T-helper 1 cell treated with Interleukin-12 subunit alpha and Interleukin-12 subunit beta and Interleukin-4 antibody, amounts not matched to agents 30 ng/mL and 1 ng/mL, for 36 hours (primary cell): ENCODE data around the gene SPINK5. TPM values are rescaled to one million over a fixed set of nuclear protein-coding genes. Genes with fewer than 3 reads are reported as not detected.

Source experiments
- intact Hi-C: fragments of 100-400 bp; cut with micrococcal nuclease; formaldehyde crosslinking; loops from one replicate; pipeline ENCODE4 v1.15.1; 2024
- total RNA-seq: library from RNA; stranded (reverse); gene quantifications from 2 replicates; pipeline ENCODE4 v1.2.3, GENCODE V29; 2022

Gene SPINK5
- total RNA-seq, 1 donor from 2014 or later: not detected

GRCh38 chr5:148172377-148172776, 108.6 kb downstream of the SPINK5 start:
- intact Hi-C loops: no loop called here

GRCh38 chr5:148176480-148176879, 112.7 kb downstream of the SPINK5 start:
- intact Hi-C loops: no loop called here

DNA sequence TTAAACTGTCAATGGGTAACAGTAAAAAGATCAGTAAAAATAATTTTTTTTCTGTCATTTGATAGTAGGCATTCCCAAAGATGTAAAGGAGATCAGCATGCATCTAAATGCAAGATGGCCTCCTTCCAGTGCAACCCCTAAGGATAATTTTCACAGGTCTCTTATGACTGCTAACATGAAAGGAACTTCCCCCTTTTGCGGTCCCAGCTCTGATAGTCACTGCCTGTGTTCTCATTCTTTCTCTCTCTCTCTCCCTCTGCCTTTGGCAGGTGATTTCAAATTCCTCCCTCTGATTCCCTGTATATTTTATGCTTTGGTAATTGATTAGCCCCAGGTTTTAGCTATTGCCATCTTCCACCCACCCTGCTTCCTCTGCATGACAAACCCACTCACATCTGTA, 113.4 kb downstream of the SPINK5 start:
- intact Hi-C loops: no loop called here

DNA sequence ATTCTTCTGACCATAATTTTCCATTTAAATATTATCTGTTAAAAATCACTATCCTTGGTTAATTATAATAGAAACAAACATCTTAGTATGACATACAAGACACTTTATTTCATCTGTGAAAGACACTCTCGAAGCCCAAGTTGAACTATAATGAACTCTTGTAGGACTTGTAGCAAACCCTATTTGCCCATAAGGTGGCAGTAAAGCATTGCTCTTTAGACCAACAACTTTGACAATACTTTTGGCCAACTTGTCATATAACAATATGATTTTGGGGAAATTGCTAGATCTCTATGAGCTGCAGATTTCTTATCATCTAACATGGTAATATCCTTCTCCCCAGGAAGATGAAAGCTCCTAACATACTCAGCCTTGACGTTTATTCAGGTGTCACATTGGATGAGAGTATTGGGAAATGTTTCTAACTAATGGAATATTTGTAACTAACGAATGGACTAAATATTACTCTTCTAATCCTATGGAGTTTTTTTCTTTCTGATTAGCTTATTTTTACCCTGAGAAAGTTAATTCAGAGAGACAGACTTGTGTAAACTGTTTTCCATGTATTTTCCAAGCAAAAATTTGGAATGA, 115.5 kb downstream of the SPINK5 start:
- intact Hi-C loops: loop anchor here (1.0 to 2.0 kb wide), 6 partner anchors 195 to 935 kb away; no protein-coding TSS in a partner anchor

DNA sequence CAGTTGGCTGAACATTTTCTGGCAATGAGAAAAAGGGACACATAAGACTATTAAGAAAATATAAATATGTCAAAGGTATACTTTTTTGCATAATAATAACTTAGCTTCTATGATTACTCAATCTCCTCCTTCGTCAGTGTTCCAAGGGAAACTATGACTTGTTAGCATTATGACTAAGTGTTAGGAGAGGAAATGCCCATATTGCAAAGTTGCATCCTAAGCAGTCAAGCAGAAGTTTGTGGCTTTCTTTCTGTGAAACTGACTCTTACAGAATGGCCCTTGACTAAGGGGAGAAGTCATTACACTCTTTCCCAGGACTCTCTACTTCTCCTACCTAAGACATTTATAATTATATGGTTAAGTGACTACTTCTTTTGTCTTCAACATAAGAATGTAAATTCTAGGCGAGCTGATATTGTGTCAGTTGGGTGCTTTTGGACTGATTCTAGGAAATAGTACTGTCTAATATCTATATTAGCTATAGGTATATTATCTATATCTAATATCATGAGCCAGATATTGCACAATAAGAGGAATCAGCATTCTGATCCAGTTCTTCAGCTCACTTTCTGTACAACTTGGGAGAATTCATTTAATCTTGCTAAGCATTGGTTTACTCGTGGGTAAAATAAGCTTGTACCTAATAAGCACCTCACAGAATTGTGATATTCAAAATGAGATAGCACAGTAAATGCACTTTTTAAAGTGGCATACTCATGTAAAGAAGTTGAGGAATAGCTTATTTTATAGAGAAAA, 122.6 kb downstream of the SPINK5 start:
- intact Hi-C loops: loop anchor here (1.0 kb wide), 2 partner anchors 197 to 434 kb away; partner anchors contain the start of gene FBXO38

Other genes with a start within 250 kb of the SPINK5 start
- gene SPINK1, start 232.3 kb upstream of the SPINK5 start, total RNA-seq: not detected in 2 replicates
- not detected in 2 replicates for gene SCGB3A2, start 185.3 kb upstream of the SPINK5 start, total RNA-seq
- not detected in 2 replicates for gene C5orf46, start 157.4 kb upstream of the SPINK5 start, total RNA-seq
- not detected in 2 replicates for gene SPINK14, start 104.6 kb downstream of the SPINK5 start, total RNA-seq
- gene SPINK6, start 139.1 kb downstream of the SPINK5 start, total RNA-seq: not detected in 2 replicates
- gene MARCOL, start 174.5 kb downstream of the SPINK5 start, total RNA-seq: not detected in 2 replicates
- gene SPINK13, start 204.8 kb downstream of the SPINK5 start, total RNA-seq: not detected in 2 replicates
- gene SPINK7, start 248.4 kb downstream of the SPINK5 start, total RNA-seq: not detected in 2 replicates